NB4 (cell line): Measurements from ENCODE around the gene LMBRD2.

ENCODE experiments used
- CTCF ChIP-seq: IDR thresholded peaks from one replicate; pipeline ENCODE4 v1.5.1; 2012; ENCODE audit warnings: low read depth, low read length
- MAX ChIP-seq: IDR thresholded peaks from 2 replicates; pipeline ENCODE4 v1.6.1; 2011; ENCODE audit warnings: low read depth, low read length
- MYC ChIP-seq: IDR thresholded peaks from 2 replicates; pipeline ENCODE4 v1.6.1; 2011; ENCODE audit warnings: low read depth, low read length

- TF ChIP-seq CTCF: no peak
- peak; percentile 98 for TF ChIP-seq MYC
- peak; percentile 93 for TF ChIP-seq MAX
Measured at GRCh38 chr5:36150676-36151433, 832 bp downstream of the LMBRD2 start.
